ENCODE results near the gene ACTRT3. TPM values are rescaled to one million over a fixed set of nuclear protein-coding genes. Genes with fewer than 3 reads are reported as not detected.

The ACTRT3 gene
- total and polyA plus RNA-seq, 2 of the 13 experiments (the other 11 are each of a cell fraction or from before 2014, with no cell fraction given): 0.42 to 0.97 TPM

DNA sequence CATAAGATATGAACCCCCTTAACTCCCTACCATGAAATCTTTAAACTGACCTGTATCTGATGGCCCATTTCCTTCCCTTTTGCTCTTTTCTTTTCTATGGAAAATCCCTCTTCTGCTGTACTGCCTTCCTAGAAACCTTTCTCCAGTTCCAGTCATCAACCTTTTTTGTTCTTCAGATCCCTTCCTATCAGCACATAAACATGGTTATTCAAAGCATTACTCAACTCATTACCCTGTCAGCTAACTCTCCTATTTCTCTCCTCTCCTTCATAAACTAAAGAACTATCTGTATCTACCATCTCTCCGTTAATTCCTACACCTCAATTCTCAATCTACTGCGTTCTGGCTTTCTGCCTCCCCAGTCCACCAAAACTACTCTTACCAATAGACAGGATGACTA, 17.5 kb downstream of the ACTRT3 start (continued):
- TF ChIP-seq, protein P1, sequence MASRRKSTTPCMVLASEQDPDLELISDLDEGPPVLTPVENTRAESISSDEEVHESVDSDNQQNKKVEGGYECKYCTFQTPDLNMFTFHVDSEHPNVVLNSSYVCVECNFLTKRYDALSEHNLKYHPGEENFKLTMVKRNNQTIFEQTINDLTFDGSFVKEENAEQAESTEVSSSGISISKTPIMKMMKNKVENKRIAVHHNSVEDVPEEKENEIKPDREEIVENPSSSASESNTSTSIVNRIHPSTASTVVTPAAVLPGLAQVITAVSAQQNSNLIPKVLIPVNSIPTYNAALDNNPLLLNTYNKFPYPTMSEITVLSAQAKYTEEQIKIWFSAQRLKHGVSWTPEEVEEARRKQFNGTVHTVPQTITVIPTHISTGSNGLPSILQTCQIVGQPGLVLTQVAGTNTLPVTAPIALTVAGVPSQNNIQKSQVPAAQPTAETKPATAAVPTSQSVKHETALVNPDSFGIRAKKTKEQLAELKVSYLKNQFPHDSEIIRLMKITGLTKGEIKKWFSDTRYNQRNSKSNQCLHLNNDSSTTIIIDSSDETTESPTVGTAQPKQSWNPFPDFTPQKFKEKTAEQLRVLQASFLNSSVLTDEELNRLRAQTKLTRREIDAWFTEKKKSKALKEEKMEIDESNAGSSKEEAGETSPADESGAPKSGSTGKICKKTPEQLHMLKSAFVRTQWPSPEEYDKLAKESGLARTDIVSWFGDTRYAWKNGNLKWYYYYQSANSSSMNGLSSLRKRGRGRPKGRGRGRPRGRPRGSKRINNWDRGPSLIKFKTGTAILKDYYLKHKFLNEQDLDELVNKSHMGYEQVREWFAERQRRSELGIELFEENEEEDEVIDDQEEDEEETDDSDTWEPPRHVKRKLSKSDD (CRISPR knock-in tag; IDR thresholded peaks at IDR 0.05; ENCODE audit: low read depth): no peak
- TF ChIP-seq ZSCAN20 (CRISPR knock-in tag; IDR thresholded peaks at IDR 0.05; ENCODE audit: borderline replicate concordance) (no peak), ZNF605 (CRISPR knock-in tag; IDR thresholded peaks at IDR 0.05) (no peak)
- TF ChIP-seq, protein P2, sequence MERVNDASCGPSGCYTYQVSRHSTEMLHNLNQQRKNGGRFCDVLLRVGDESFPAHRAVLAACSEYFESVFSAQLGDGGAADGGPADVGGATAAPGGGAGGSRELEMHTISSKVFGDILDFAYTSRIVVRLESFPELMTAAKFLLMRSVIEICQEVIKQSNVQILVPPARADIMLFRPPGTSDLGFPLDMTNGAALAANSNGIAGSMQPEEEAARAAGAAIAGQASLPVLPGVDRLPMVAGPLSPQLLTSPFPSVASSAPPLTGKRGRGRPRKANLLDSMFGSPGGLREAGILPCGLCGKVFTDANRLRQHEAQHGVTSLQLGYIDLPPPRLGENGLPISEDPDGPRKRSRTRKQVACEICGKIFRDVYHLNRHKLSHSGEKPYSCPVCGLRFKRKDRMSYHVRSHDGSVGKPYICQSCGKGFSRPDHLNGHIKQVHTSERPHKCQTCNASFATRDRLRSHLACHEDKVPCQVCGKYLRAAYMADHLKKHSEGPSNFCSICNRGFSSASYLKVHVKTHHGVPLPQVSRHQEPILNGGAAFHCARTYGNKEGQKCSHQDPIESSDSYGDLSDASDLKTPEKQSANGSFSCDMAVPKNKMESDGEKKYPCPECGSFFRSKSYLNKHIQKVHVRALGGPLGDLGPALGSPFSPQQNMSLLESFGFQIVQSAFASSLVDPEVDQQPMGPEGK (CRISPR knock-in tag; IDR thresholded peaks at IDR 0.05): no peak
- TF ChIP-seq, protein P3, sequence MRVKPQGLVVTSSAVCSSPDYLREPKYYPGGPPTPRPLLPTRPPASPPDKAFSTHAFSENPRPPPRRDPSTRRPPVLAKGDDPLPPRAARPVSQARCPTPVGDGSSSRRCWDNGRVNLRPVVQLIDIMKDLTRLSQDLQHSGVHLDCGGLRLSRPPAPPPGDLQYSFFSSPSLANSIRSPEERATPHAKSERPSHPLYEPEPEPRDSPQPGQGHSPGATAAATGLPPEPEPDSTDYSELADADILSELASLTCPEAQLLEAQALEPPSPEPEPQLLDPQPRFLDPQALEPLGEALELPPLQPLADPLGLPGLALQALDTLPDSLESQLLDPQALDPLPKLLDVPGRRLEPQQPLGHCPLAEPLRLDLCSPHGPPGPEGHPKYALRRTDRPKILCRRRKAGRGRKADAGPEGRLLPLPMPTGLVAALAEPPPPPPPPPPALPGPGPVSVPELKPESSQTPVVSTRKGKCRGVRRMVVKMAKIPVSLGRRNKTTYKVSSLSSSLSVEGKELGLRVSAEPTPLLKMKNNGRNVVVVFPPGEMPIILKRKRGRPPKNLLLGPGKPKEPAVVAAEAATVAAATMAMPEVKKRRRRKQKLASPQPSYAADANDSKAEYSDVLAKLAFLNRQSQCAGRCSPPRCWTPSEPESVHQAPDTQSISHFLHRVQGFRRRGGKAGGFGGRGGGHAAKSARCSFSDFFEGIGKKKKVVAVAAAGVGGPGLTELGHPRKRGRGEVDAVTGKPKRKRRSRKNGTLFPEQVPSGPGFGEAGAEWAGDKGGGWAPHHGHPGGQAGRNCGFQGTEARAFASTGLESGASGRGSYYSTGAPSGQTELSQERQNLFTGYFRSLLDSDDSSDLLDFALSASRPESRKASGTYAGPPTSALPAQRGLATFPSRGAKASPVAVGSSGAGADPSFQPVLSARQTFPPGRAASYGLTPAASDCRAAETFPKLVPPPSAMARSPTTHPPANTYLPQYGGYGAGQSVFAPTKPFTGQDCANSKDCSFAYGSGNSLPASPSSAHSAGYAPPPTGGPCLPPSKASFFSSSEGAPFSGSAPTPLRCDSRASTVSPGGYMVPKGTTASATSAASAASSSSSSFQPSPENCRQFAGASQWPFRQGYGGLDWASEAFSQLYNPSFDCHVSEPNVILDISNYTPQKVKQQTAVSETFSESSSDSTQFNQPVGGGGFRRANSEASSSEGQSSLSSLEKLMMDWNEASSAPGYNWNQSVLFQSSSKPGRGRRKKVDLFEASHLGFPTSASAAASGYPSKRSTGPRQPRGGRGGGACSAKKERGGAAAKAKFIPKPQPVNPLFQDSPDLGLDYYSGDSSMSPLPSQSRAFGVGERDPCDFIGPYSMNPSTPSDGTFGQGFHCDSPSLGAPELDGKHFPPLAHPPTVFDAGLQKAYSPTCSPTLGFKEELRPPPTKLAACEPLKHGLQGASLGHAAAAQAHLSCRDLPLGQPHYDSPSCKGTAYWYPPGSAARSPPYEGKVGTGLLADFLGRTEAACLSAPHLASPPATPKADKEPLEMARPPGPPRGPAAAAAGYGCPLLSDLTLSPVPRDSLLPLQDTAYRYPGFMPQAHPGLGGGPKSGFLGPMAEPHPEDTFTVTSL (CRISPR knock-in tag; IDR thresholded peaks at IDR 0.05; ENCODE audit: borderline replicate concordance): no peak
